Neural progenitor cell (in vitro differentiated cells): ENCODE measurements around the gene PAX6.

ENCODE experiments used
- EZH2phosphoT487 ChIP-seq: fragments of 200-600 bp; sonication (generic); IDR thresholded peaks from 2 replicates; pipeline ENCODE4 v1.6.1; 2017; ENCODE audit warnings: antibody characterized with exemption
- TF ChIP-seq, protein P1 (sequence below): fragments of 200-600 bp; sonication (generic); IDR thresholded peaks from 2 replicates; pipeline ENCODE4 v1.5.1; 2017; ENCODE audit warnings: antibody characterized with exemption, mild to moderate bottlenecking

DNA sequence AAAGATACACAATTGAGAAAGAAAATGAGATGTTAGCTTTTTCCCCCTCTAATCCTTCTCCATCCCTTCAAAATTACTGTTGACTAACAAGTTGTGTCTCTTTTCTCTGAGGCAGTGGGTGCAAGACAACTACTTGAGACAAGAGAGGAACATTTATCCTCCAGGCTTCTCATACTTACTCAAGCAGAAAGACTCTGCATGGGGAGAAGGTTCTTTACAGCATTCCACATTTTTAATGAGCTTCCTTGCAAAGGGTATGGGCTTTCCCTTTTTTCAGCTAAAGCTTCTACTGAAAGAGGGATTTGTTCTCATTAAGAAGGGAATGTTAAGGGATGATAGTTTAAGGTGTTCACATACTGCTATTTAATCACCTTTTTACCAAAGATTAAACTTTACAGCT is 47.8 kb downstream of the PAX6 start:
- TF ChIP-seq, protein P1, sequence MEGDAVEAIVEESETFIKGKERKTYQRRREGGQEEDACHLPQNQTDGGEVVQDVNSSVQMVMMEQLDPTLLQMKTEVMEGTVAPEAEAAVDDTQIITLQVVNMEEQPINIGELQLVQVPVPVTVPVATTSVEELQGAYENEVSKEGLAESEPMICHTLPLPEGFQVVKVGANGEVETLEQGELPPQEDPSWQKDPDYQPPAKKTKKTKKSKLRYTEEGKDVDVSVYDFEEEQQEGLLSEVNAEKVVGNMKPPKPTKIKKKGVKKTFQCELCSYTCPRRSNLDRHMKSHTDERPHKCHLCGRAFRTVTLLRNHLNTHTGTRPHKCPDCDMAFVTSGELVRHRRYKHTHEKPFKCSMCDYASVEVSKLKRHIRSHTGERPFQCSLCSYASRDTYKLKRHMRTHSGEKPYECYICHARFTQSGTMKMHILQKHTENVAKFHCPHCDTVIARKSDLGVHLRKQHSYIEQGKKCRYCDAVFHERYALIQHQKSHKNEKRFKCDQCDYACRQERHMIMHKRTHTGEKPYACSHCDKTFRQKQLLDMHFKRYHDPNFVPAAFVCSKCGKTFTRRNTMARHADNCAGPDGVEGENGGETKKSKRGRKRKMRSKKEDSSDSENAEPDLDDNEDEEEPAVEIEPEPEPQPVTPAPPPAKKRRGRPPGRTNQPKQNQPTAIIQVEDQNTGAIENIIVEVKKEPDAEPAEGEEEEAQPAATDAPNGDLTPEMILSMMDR = no peak
- no peak for TF ChIP-seq EZH2phosphoT487
